IPS DF 4.7 (cell line): ENCODE measurements around the gene PHACTR2.
"Not testable (repeated sequence)": the region's sequence is repeated elsewhere in the genome, so short reads cannot be mapped to it uniquely, and the experiment has no call there.

Experiments
- DNase-seq: peaks from one replicate; pipeline ENCODE4 v3.0.0-alpha.2; 2013; ENCODE audit warnings: low spot score; ENCODE audit errors: extremely low read depth

The PHACTR2 gene

GRCh38 chr6:143765422-143766184 lies 87.8 kb downstream of the PHACTR2 start:
- no peak for DNase-seq

- no peak for DNase-seq
Measured at GRCh38 chr6:143766185-143766553, 88.4 kb downstream of the PHACTR2 start.

- DNase-seq, result no peak
Measured at GRCh38 chr6:143767433-143767832, 89.7 kb downstream of the PHACTR2 start.

DNA sequence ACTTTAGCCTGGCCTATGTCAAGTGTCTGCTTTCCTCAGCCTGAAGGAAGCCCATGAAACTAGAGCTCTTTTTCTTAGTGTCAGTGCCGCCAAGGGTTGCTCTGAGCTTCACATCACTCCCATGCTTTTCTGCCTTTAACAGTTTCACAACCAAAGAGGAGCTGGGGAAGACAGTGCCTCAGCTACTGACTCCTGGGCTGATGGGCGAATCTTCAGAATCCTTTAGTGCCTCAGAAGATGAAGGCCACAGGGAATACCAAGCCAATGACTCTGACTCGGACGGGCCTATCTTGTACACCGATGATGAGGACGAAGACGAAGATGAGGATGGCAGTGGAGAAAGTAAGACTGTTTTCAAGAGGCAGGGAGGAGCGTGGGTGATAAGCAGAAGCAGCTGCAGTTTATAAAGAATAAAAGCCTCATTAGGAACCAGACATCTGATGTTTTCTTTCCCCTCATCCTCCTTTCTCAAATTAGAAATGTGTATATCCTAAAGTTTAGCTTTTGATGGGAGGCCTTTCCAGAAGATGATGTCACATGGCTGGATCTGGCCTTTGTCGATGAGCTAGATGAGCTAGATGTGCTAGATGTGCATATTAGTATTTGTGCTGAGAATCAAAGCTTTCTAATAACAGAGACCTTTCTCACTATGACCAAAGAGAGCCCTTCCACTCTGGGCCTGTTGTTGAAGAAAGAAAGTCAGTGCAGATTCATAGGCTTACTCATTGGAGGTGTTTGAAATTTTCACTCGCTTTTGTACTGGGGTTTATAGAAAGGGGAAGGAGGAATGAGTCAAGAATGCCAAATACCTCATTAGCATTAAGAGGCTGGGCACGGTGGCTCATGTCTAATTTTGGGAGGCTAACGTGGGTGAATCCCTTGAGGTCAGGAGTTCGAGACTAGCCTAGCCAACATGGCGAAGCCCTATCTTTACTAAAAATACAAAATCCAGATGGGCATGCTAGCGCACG lies 94.6 kb downstream of the PHACTR2 start:
- DNase-seq, result no peak

- DNase-seq, result no peak
Measured at GRCh38 chr6:143773506-143774150, 95.9 kb downstream of the PHACTR2 start.

GRCh38 chr6:143774347-143774746 lies 96.6 kb downstream of the PHACTR2 start:
- no peak for DNase-seq

DNA sequence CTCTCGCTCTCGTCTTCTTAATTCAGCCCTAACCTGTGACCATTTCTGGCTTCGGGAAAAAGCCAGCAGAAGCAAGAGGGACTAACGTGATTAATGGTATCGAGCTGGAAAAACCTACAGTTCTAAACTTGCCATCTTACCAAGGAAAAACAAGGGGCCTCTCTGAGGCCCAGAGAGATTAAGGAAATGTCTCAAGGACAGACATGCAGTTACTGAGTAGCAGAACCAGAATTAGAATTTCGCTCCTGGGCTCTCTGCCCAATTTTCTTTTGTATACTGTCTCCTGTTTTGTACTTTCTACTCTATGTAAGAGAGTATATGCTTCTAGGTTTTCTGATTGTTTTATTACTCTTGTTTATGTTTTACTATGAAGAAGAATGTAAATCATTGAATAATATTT lies 97.6 kb downstream of the PHACTR2 start:
- DNase-seq, result no peak

DNA sequence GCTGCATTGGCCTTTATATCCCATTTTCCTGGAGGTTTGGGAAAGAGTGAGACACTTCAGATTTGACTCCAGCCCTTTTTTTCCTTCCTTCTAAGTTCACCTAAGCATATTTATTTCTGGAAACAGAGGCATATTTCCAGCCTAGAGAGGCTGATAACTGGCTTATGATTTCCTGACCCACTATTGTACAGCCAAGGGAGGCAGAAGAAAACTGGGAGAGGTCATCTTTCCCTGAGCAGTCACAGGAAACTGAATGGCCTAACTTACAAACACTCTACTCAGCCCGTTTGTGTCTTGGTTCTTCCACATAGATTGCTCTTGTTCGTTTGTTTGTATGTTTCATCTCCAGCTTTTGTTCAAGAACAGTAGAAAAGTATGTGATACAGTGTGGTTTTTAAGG lies 101.2 kb downstream of the PHACTR2 start:
- DNase-seq, result no peak

GRCh38 chr6:143782481-143782880 lies 104.7 kb downstream of the PHACTR2 start:
- DNase-seq, result no peak

- DNase-seq, result no peak
Measured at GRCh38 chr6:143783077-143783476, 105.3 kb downstream of the PHACTR2 start.

DNA sequence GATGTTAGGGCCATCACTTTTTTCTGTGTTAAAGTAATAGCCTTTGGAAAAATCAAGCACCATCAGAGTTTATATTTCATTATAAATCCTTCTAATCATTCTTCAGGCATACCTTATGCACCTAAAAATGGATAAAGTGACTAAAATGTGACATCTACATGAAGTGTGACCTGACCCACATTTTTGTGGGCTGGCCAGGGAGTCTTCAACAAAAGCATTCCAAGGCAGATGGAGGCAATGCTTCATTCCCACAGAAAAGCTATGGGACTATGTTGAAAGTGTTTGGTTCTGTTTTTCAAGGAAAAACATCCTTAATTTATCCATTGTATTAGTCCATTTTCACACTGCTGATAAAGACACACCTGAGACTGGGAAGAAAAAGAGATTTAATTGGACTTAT lies 106.6 kb downstream of the PHACTR2 start:
- DNase-seq, result no peak

DNA sequence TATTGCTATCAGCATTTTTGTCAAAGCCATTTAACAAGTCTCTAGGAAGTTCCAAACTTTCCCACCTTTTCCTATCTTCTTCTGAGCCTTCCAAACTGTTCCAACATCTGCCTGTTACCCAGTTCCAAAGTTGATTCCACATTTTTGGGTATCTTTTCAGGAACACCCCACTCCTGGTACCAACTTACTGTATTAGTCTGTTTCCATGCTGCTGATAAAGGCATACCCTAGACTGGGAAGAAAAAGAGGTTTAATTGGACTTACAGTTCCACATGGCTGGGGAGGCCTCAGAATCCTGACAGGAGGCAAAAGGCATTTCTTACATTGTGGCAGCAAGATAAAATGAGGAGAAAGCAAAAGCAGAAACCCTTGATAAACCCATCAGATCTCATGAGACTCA lies 108.6 kb downstream of the PHACTR2 start:
- not testable (repeated sequence) for DNase-seq

- DNase-seq, result no peak
Measured at GRCh38 chr6:143792402-143793279, 114.9 kb downstream of the PHACTR2 start.

DNA sequence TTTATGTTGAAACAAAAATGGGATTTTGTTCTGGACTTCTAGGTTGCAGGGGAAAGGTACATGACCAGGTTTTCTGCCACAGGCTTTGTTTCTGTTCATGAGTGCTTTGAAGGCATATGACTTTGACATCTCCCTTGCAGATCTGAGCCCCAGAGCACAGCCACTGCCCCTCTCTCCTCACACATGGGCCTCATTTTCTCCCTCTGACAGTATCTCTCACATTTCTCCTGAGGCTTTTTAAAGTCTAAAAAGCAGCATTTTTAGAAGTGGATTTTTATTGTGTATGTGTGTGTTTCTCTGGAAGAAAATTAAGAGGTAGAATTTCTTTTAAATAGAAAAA lies 115.5 kb downstream of the PHACTR2 start:
- DNase-seq, result no peak

GRCh38 chr6:143796551-143796950 lies 118.8 kb downstream of the PHACTR2 start:
- DNase-seq, result not testable (repeated sequence)

- not testable (repeated sequence) for DNase-seq
Measured at GRCh38 chr6:143798487-143798886, 120.7 kb downstream of the PHACTR2 start.

- DNase-seq, result no peak
Measured at GRCh38 chr6:143802833-143803565, 125.2 kb downstream of the PHACTR2 start.

GRCh38 chr6:143803769-143804568 lies 126.2 kb downstream of the PHACTR2 start:
- no peak for DNase-seq

DNA sequence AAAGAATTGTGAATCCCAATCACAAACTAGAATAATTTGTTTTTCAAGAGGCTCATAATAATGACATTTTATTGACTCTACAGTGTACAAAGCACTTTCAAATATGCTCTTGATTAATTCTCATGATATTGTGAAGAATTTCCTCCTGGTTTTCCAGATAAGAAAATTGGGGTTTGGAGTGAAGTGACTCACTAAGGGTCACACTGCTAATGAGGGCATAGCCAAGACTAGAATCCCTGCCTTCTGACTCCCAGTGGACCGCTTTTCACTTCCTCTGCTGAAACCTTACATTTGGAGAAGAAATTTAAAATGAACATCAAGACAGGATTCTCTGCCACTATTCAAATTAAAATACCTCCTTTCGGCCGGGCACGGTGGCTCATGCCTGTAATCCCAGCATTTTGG lies 127.1 kb downstream of the PHACTR2 start:
- no peak for DNase-seq
